ENCODE measurements around the gene LDLRAP1.

- TF ChIP-seq POLR2AphosphoS5 (IDR thresholded peaks at IDR 0.05; ENCODE audit: low read depth) (no peak), CTCF (IDR thresholded peaks at IDR 0.05; ENCODE audit: insufficient read depth, low read length) (no peak), REST (IDR thresholded peaks at IDR 0.05; ENCODE audit: insufficient replicate concordance, low read depth) (no peak), SPI1 (IDR thresholded peaks at IDR 0.05; ENCODE audit: borderline replicate concordance, low read depth) (no peak)
Measured at GRCh38 chr1:25559031-25559430, 15.6 kb downstream of the LDLRAP1 start.

Measured in HL-60 (cell line).